ENCODE data around the gene SHROOM4. TPM values are rescaled to one million over a fixed set of nuclear protein-coding genes. Genes with fewer than 3 reads are reported as not detected.

SHROOM4 gene
- total RNA-seq, 2 experiments from 2014 or later = not detected

GRCh38 chrX:50827996-50828395 lies 14.0 kb upstream of the SHROOM4 start:
- Histone ChIP-seq H4K20me1 (ENCODE audit: insufficient read depth, low read length) (no peaks in the 10 kb centered on the region), H3K4me2 (ENCODE audit: low read length) (no peak overlapping the region), H3K4me1 (ENCODE audit: insufficient read depth, low read length, poor library complexity, severe bottlenecking) (no peaks in the 10 kb centered on the region), H3K4me3 (ENCODE audit: low read depth, low read length, poor library complexity, severe bottlenecking) (no peak overlapping the region), H3K9me3 (ENCODE audit: low read length) (no peaks in the 10 kb centered on the region), H3K36me3 (ENCODE audit: insufficient read depth, low read length) (no peaks in the 10 kb centered on the region), H3K9me2 (ENCODE audit: insufficient read depth, low read length) (no peaks in the 10 kb centered on the region), H2AFZ (ENCODE audit: low read length) (no peak overlapping the region), H3K79me2 (ENCODE audit: insufficient read depth, low read depth, low read length) (no peaks in the 10 kb centered on the region), H3K27ac (ENCODE audit: low read depth, low read length, poor library complexity, severe bottlenecking) (no peak overlapping the region)
- ChIA-PET CTCF (ENCODE audit: unreplicated experiment) (no interaction called here), POLR2A (no interaction called here)
- intact Hi-C loops (cut with micrococcal nuclease; ENCODE audit: unreplicated experiment) = no loop called here
- TF ChIP-seq EZH2phosphoT487 (IDR thresholded peaks at IDR 0.05; ENCODE audit: borderline replicate concordance, low read depth, low read length) = no peak
- no peak for TF ChIP-seq CTCF (conservative IDR thresholded peaks at IDR 0.05; ENCODE audit: low read length)
- no TSS peak for BruUV-seq (replicated peaks)
- DNase-seq (ENCODE audit: low spot score) = no peak

- TF ChIP-seq EZH2phosphoT487 (IDR thresholded peaks at IDR 0.05; ENCODE audit: borderline replicate concordance, low read depth, low read length) = no peak
- TF ChIP-seq CTCF (conservative IDR thresholded peaks at IDR 0.05; ENCODE audit: low read length) = no peak
- no peaks in the 10 kb centered on the region for H3K36me3 ChIP-seq (ENCODE audit: insufficient read depth, low read length)
- no peak overlapping the region for H3K27ac ChIP-seq (ENCODE audit: low read depth, low read length, poor library complexity, severe bottlenecking)
- no peaks in the 10 kb centered on the region for H3K9me2 ChIP-seq (ENCODE audit: insufficient read depth, low read length)
- ChIA-PET POLR2A (no interaction called here), CTCF (ENCODE audit: unreplicated experiment) (no interaction called here)
- no peak for DNase-seq (ENCODE audit: low spot score)
- H3K9me3 ChIP-seq (ENCODE audit: low read length) = no peaks in the 10 kb centered on the region
- intact Hi-C loops (cut with micrococcal nuclease; ENCODE audit: unreplicated experiment) = no loop called here
- no peak overlapping the region for H3K4me2 ChIP-seq (ENCODE audit: low read length)
- no TSS peak for BruUV-seq (replicated peaks)
- H2AFZ ChIP-seq (ENCODE audit: low read length) = no peak overlapping the region
- H3K4me3 ChIP-seq (ENCODE audit: low read depth, low read length, poor library complexity, severe bottlenecking) = no peak overlapping the region
- H3K79me2 ChIP-seq (ENCODE audit: insufficient read depth, low read depth, low read length) = no peaks in the 10 kb centered on the region
- H3K4me1 ChIP-seq (ENCODE audit: insufficient read depth, low read length, poor library complexity, severe bottlenecking) = no peaks in the 10 kb centered on the region
- no peaks in the 10 kb centered on the region for H4K20me1 ChIP-seq (ENCODE audit: insufficient read depth, low read length)
Observed at GRCh38 chrX:50825825-50826224, 11.8 kb upstream of the SHROOM4 start.

- H4K20me1 ChIP-seq (ENCODE audit: insufficient read depth, low read length) = no peaks in the 10 kb centered on the region
- TF ChIP-seq EZH2phosphoT487 (IDR thresholded peaks at IDR 0.05; ENCODE audit: borderline replicate concordance, low read depth, low read length) = no peak
- intact Hi-C loops (cut with micrococcal nuclease; ENCODE audit: unreplicated experiment) = no loop called here
- DNase-seq (ENCODE audit: low spot score) = no peak
- no peak overlapping the region for H3K4me2 ChIP-seq (ENCODE audit: low read length)
- H3K36me3 ChIP-seq (ENCODE audit: insufficient read depth, low read length) = no peaks in the 10 kb centered on the region
- POLR2A ChIA-PET = interaction anchor here (0.6 kb wide), 1 partner anchor 113 kb away, joined by 3 read pairs; no protein-coding TSS in a partner anchor
- no peaks in the 10 kb centered on the region for H3K4me1 ChIP-seq (ENCODE audit: insufficient read depth, low read length, poor library complexity, severe bottlenecking)
- H3K9me3 ChIP-seq (ENCODE audit: low read length) = no peaks in the 10 kb centered on the region
- CTCF ChIA-PET (ENCODE audit: unreplicated experiment) = no interaction called here
- no peak overlapping the region for H3K4me3 ChIP-seq (ENCODE audit: low read depth, low read length, poor library complexity, severe bottlenecking)
- H3K27ac ChIP-seq (ENCODE audit: low read depth, low read length, poor library complexity, severe bottlenecking) = no peak overlapping the region
- no peaks in the 10 kb centered on the region for H3K79me2 ChIP-seq (ENCODE audit: insufficient read depth, low read depth, low read length)
- BruUV-seq (replicated peaks) = no TSS peak
- H2AFZ ChIP-seq (ENCODE audit: low read length) = no peak overlapping the region
- H3K9me2 ChIP-seq (ENCODE audit: insufficient read depth, low read length) = no peaks in the 10 kb centered on the region
Observed at GRCh38 chrX:50818986-50819385, 5.0 kb upstream of the SHROOM4 start.
